GM19238 (cell line): ENCODE measurements around the gene PTPRG.

Source experiments
- DNase-seq: peaks from one replicate; pipeline ENCODE4 v3.0.0; 2011; ENCODE audit warnings: low spot score; ENCODE audit not compliant: insufficient read length

Gene PTPRG

DNA sequence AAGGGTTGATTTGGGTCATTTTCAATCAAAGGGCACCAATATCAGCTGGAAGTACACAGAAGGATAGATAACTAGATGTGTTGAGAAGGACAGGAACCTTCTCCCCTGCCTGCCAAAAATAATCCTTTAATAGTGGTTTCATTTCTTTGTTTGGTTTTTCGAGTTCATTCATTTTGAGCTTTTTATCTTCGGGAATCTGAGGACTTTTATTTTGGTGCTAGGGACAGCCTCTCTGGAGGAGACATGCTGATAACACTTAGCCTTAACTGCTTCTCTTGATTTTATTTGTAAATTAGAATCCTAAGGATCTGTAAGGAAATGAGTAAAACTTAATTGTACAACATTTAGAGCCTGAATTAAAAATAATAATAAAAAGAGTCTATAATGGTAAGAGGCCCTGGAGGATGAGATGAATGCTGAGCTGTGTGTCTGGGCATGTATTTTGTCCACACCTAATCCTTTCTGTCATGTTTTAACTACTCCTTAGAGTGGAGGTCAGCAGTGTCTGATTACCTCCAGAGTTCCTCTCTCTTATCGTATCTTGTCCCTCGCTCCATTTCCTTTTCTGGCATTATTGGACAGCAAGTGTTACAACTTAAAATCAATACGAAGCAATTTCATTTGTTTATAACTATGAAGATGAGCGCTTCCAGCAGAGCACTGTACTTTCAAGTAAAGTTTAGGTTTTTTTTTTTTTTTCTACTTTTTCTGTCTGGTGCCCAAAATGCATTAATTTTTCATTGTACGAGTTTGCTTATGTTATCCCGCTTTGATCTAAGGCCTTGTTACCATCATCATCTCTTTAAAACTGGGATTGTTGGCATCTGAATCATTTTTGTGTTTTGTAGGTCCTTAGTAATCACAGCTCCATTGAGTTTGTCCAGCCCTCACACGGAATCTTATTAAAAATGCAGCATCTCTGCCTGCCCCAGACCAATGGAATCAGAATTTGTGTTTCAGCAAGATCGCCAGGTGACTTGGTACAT, 22.8 kb downstream of the PTPRG start:
- no peak for DNase-seq

- no peak for DNase-seq
Measured at GRCh38 chr3:61589856-61590255, 28.5 kb downstream of the PTPRG start.

- no peak for DNase-seq
Measured at GRCh38 chr3:61591300-61591699, 29.9 kb downstream of the PTPRG start.

- DNase-seq: no peak
Measured at GRCh38 chr3:61593446-61594029, 32.2 kb downstream of the PTPRG start.

DNA sequence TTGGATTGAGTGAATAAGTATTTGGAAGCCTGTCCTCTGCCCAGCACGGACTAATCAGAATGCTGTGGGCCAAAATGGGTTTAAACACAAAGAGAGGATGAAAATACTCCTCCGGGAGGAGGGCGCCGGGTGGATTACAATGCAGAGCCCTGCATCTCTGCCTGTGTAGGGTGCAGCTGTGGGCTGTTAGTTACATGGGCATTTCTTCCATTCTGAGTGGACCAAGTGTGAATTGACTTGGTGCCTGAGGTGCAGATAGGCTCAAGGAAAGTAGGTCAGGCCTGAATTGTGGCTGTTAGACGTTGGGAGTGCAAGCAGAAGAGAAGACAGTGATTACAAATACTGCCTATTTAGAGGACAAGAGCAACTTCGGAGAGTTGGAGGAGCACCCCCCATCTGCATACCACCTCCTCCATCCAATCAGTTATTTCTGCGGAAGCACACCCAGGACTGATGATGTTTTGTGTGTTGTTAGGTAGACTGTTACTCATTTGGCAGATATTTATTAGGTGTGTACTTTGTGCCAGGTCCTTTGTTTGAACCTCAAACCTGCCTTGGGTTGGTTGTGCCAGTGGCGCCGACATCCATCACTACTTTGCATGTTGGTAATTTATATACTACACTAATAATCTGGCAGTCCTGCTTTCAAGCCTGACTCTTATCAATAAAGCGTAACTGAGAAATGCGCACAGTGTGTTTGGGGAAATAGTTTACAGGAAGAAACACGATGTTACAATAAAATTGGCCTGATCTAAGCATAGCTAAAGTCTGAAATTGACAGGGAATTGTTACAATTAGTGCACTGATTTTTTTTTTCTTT, 33.0 kb downstream of the PTPRG start:
- DNase-seq: no peak

- DNase-seq: no peak
Measured at GRCh38 chr3:61594964-61595285, 33.6 kb downstream of the PTPRG start.

- DNase-seq: no peak
Measured at GRCh38 chr3:61595288-61595687, 33.9 kb downstream of the PTPRG start.

DNA sequence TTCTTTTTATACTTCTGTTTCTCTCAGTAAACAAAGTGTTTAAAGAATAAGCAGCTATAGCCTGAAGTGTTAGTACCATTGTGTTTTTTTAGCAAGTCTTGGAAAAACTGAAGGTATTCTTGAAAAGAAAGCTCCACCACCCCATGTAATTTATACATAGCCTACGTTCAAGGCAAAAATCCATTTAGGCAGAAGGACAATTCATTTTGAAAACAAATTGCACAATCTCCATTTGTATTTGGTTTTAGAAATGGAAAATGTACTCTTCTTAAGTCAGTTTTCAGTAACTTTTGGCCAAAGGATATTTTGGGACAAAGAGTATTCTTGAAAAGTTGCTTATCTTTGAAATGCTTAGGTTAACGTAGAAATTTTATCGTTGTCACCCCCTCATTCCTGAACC, 34.5 kb downstream of the PTPRG start:
- no peak for DNase-seq

GRCh38 chr3:61597906-61598305, 36.5 kb downstream of the PTPRG start:
- DNase-seq: no peak

GRCh38 chr3:61600195-61600594, 38.8 kb downstream of the PTPRG start:
- no peak for DNase-seq

- DNase-seq: no peak
Measured at GRCh38 chr3:61601831-61602230, 40.5 kb downstream of the PTPRG start.

- DNase-seq: no peak
Measured at GRCh38 chr3:61602466-61602865, 41.1 kb downstream of the PTPRG start.

DNA sequence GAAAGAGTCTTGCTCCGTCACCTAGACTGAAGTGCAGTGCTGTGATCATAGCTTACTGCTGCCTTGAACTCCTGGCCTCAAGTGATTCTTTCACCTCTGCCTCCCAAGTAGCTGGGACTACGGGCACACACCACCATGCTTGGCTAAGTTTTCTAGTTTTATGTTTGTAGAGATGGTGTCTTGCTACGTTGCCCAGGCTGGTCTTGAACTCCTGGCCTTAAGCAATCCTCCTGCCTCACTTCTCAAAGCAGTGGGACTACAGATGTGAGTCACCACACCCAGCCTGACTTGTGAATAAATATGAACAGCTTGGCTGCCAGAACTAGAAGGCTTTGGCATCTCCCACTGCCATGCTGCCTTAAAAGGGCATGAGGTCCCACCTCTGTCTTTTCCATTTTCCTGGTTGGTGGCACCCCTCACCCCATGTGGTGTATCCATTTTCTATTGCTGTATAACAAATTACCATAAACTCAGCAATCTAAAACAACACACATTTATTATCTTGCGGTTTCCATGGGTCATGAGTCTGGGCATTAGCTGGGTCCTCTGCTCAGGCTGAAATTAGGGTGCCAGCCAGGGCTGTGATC, 44.3 kb downstream of the PTPRG start:
- DNase-seq: no peak

GRCh38 chr3:61606196-61606595, 44.8 kb downstream of the PTPRG start:
- DNase-seq: no peak

DNA sequence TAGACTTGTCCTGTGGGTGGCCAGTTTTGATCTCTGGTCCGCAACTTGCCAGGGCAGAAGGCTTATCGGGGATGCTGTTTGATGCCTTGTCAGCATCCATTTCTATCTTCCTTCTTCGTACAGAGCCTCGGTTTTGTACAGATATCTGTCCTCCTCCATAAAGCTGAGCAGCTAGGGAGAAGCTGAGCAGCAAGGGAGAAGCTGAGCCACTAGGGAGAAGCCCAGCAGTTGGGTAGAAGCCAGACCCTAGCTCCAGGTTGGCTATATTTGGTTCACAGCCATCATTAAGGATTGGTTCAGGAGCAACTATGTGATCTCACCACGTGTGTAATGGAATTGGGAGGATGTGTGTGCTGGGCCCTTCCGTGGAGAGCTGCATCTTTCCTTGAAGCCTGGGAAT, 46.7 kb downstream of the PTPRG start:
- no peak for DNase-seq

- no peak for DNase-seq
Measured at GRCh38 chr3:61608711-61609110, 47.3 kb downstream of the PTPRG start.

GRCh38 chr3:61610316-61610715, 48.9 kb downstream of the PTPRG start:
- no peak for DNase-seq

- no peak for DNase-seq
Measured at GRCh38 chr3:61612211-61613194, 51.1 kb downstream of the PTPRG start.

- no peak for DNase-seq
Measured at GRCh38 chr3:61613666-61614065, 52.3 kb downstream of the PTPRG start.

DNA sequence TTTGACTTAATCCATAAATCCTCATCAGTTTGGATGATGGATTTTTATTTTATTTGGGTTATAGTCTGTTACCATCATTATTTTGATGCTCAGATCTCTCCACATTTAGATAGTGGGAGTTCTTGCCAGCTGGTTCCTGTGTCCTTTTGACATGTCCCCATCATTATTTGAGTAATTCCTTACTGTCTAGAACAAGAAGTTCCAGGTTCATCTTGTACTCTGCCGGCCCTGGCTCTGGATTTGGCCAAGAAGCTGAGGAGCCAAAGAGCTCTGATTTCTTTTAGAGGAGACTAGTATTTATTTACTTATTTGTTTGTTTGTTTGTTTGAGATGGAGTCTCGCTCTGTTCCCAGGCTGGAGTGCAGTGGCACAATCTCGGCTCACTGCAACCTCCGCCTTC, 54.3 kb downstream of the PTPRG start:
- DNase-seq: no peak

GRCh38 chr3:61616586-61616985, 55.2 kb downstream of the PTPRG start:
- no peak for DNase-seq
